ENCODE data around the gene ARHGEF11.
A peak's percentile ranks its signal among the peaks of the same experiment; 100 is the strongest.

ARHGEF11 gene

GRCh38 chr1:156939786-156940334 lies 105.7 kb downstream of the ARHGEF11 start:
- H3K27me3 ChIP-seq: no peaks in the 10 kb centered on the region
- peaks cover 0 to 22% (median 11%) of the 10 kb centered on the region in 10 experiments; a peak in 13 of 20 replicates for H3K4me1 ChIP-seq
- H4K20me1 ChIP-seq: peaks cover 0 to 99% (median 27%) of the 10 kb centered on the region in 11 experiments; a peak in 14 of 22 replicates
- no peak overlapping the region for H3K9ac ChIP-seq
- no peak overlapping the region for H3K4me2 ChIP-seq
- no peak overlapping the region for H3K27ac ChIP-seq
- no peak overlapping the region for H3K4me3 ChIP-seq
- TF ChIP-seq Cebpa-rat (IDR thresholded peaks at IDR 0.05): no peak
- no peaks in the 10 kb centered on the region for H3K9me3 ChIP-seq (replicated peaks in 1 of 11)
- H3K36me3 ChIP-seq: peaks cover 91 to 100% (median 99%) of the 10 kb centered on the region in 11 experiments

GRCh38 chr1:156938813-156939212 lies 106.7 kb downstream of the ARHGEF11 start:
- Histone ChIP-seq H3K9me3 (replicated peaks in 1 of 11) (no peaks in the 10 kb centered on the region), H4K20me1 (peaks cover 0 to 93% (median 27%) of the 10 kb centered on the region in 11 experiments; a peak in 14 of 22 replicates), H3K4me2 (peak overlapping the region in 4 of 11 experiments; percentile 0 to 34 (median 14); a peak in 3 of 22 replicates), H3K4me1 (peaks cover 0 to 22% (median 11%) of the 10 kb centered on the region in 10 experiments; a peak in 13 of 20 replicates), H3K36me3 (peaks cover 84 to 99% (median 98%) of the 10 kb centered on the region in 11 experiments), H3K27me3 (no peaks in the 10 kb centered on the region), H3K27ac (no peak overlapping the region), H3K9ac (0 out of 22 replicates have a peak overlapping the region, but pooled peaks of 1 of the 11 experiments have one; percentile 38), H3K4me3 (no peak overlapping the region)
- TF ChIP-seq Cebpa-rat (IDR thresholded peaks at IDR 0.05): no peak

GRCh38 chr1:156937883-156938282 lies 107.7 kb downstream of the ARHGEF11 start:
- 0 out of 22 replicates have a peak overlapping the region, but pooled peaks of 1 of the 11 experiments have one; percentile 9 for H3K9ac ChIP-seq
- H3K9me3 ChIP-seq (replicated peaks in 1 of 11): no peaks in the 10 kb centered on the region
- no peak overlapping the region for H3K4me2 ChIP-seq
- H3K4me3 ChIP-seq: no peak overlapping the region
- no peak overlapping the region for H3K27ac ChIP-seq
- no peaks in the 10 kb centered on the region for H3K27me3 ChIP-seq
- H3K36me3 ChIP-seq: peaks cover 74 to 99% (median 90%) of the 10 kb centered on the region in 11 experiments
- H4K20me1 ChIP-seq: peaks cover 0 to 93% (median 27%) of the 10 kb centered on the region in 11 experiments; a peak in 14 of 22 replicates
- TF ChIP-seq Cebpa-rat (IDR thresholded peaks at IDR 0.05): no peak
- H3K4me1 ChIP-seq: peaks cover 0 to 22% (median 11%) of the 10 kb centered on the region in 10 experiments; a peak in 13 of 20 replicates

GRCh38 chr1:156936721-156937220 lies 108.8 kb downstream of the ARHGEF11 start:
- TF ChIP-seq Cebpa-rat (IDR thresholded peaks at IDR 0.05): no peak
- Histone ChIP-seq H3K27me3 (no peaks in the 10 kb centered on the region), H3K27ac (no peak overlapping the region), H3K4me3 (no peak overlapping the region), H3K9ac (peak overlapping the region in 1 of 11 experiments; percentile 34; a peak in 1 of 22 replicates), H3K4me2 (peak overlapping the region in 3 of 11 experiments; percentile 6 to 30 (median 28); a peak in 2 of 22 replicates), H3K9me3 (replicated peaks in 1 of 11) (no peaks in the 10 kb centered on the region), H3K4me1 (peaks cover 3 to 27% (median 12%) of the 10 kb centered on the region in 10 experiments; a peak in 17 of 20 replicates), H3K36me3 (peaks cover 63 to 89% (median 79%) of the 10 kb centered on the region in 11 experiments), H4K20me1 (peaks cover 0 to 92% (median 27%) of the 10 kb centered on the region in 11 experiments; a peak in 15 of 22 replicates)

- peaks cover 57 to 83% (median 73%) of the 10 kb centered on the region in 11 experiments for H3K36me3 ChIP-seq
- H4K20me1 ChIP-seq: peaks cover 0 to 92% (median 27%) of the 10 kb centered on the region in 11 experiments; a peak in 14 of 22 replicates
- H3K9me3 ChIP-seq (replicated peaks in 1 of 11): no peaks in the 10 kb centered on the region
- no peak overlapping the region for H3K9ac ChIP-seq
- no peak overlapping the region for H3K4me2 ChIP-seq
- H3K4me3 ChIP-seq: no peak overlapping the region
- H3K27me3 ChIP-seq: no peaks in the 10 kb centered on the region
- peaks cover 7 to 33% (median 14%) of the 10 kb centered on the region in 10 experiments; a peak in 18 of 20 replicates for H3K4me1 ChIP-seq
- H3K27ac ChIP-seq: no peak overlapping the region
- TF ChIP-seq Cebpa-rat (IDR thresholded peaks at IDR 0.05): no peak
Observed at GRCh38 chr1:156936191-156936590, 109.4 kb downstream of the ARHGEF11 start.

GRCh38 chr1:156935505-156936128 lies 109.9 kb downstream of the ARHGEF11 start:
- TF ChIP-seq Cebpa-rat (IDR thresholded peaks at IDR 0.05): no peak
- H3K27me3 ChIP-seq: peaks cover 0 to 4% (median 2%) of the 10 kb centered on the region in 11 experiments; a peak in 12 of 22 replicates
- peaks cover 0 to 92% (median 27%) of the 10 kb centered on the region in 11 experiments; a peak in 14 of 22 replicates for H4K20me1 ChIP-seq
- H3K4me3 ChIP-seq: no peak overlapping the region
- H3K27ac ChIP-seq: no peak overlapping the region
- no peaks in the 10 kb centered on the region for H3K9me3 ChIP-seq (replicated peaks in 1 of 11)
- peaks cover 7 to 39% (median 17%) of the 10 kb centered on the region in 10 experiments; a peak in 19 of 20 replicates for H3K4me1 ChIP-seq
- no peak overlapping the region for H3K9ac ChIP-seq
- H3K4me2 ChIP-seq: no peak overlapping the region
- H3K36me3 ChIP-seq: peaks cover 52 to 77% (median 67%) of the 10 kb centered on the region in 11 experiments

- H4K20me1 ChIP-seq: peaks cover 0 to 81% (median 13%) of the 10 kb centered on the region in 11 experiments; a peak in 12 of 22 replicates
- peaks cover 13 to 29% (median 27%) of the 10 kb centered on the region in 11 experiments for H3K27me3 ChIP-seq
- TF ChIP-seq Cebpa-rat (IDR thresholded peaks at IDR 0.05): no peak
- H3K4me1 ChIP-seq: peaks cover 0 to 35% (median 15%) of the 10 kb centered on the region in 10 experiments; a peak in 17 of 20 replicates
- H3K4me2 ChIP-seq: no peak overlapping the region
- no peak overlapping the region for H3K9ac ChIP-seq
- peaks cover 27 to 52% (median 42%) of the 10 kb centered on the region in 11 experiments for H3K36me3 ChIP-seq
- H3K9me3 ChIP-seq (replicated peaks in 1 of 11): no peaks in the 10 kb centered on the region
- no peak overlapping the region for H3K27ac ChIP-seq
- no peak overlapping the region for H3K4me3 ChIP-seq
Observed at GRCh38 chr1:156933136-156933535, 112.4 kb downstream of the ARHGEF11 start.

GRCh38 chr1:156931974-156932710 lies 113.4 kb downstream of the ARHGEF11 start:
- peak overlapping the region in 4 of 11 experiments; percentile 10 to 47 (median 18); a peak in 3 of 22 replicates for H3K4me2 ChIP-seq
- peaks cover 23 to 39% (median 37%) of the 10 kb centered on the region in 11 experiments for H3K27me3 ChIP-seq
- peaks cover 0 to 37% (median 19%) of the 10 kb centered on the region in 10 experiments; a peak in 17 of 20 replicates for H3K4me1 ChIP-seq
- H4K20me1 ChIP-seq: peaks cover 0 to 81% (median 9%) of the 10 kb centered on the region in 11 experiments; a peak in 13 of 22 replicates
- H3K36me3 ChIP-seq: peaks cover 17 to 42% (median 32%) of the 10 kb centered on the region in 11 experiments; a peak in 21 of 22 replicates
- no peaks in the 10 kb centered on the region for H3K9me3 ChIP-seq (replicated peaks in 1 of 11)
- no peak overlapping the region for H3K4me3 ChIP-seq
- no peak for TF ChIP-seq Cebpa-rat (IDR thresholded peaks at IDR 0.05)
- H3K27ac ChIP-seq: no peak overlapping the region
- no peak overlapping the region for H3K9ac ChIP-seq
